Liver (tissue), 9 donors: ENCODE measurements around the gene KRT80. TPM values are rescaled to one million over a fixed set of nuclear protein-coding genes. Genes with fewer than 3 reads are reported as not detected.

Experiments
- DNase-seq: peaks from one replicate; pipeline ENCODE4 v3.0.0-alpha.2; 2017; ENCODE audit warnings: low spot score
- H3K27ac ChIP-seq, 2 donors: one replicate each; pipeline ENCODE4 v1.7.0; 2013; ENCODE audit warnings: inconsistent platforms in 2 of 2, low read length in 2 of 2, control low read depth in 1 of 2, low read depth in 1 of 2, mild to moderate bottlenecking in 1 of 2
- H3K27me3 ChIP-seq, 4 donors: one replicate each; pipeline versions ENCODE4 v1.6.1 to v1.7.0; 2013; ENCODE audit warnings: low read length in 3 of 4, inconsistent platforms in 1 of 4, mild to moderate bottlenecking in 1 of 4, moderate library complexity in 1 of 4; ENCODE audit not compliant: control insufficient read depth in 4 of 4, insufficient read depth in 4 of 4
- H3K36me3 ChIP-seq, 4 donors: one replicate each; pipeline versions ENCODE4 v1.6.1 to v1.7.0; 2013; ENCODE audit warnings: low read length in 3 of 4, mild to moderate bottlenecking in 3 of 4, low read depth in 1 of 4, moderate library complexity in 1 of 4; ENCODE audit not compliant: control insufficient read depth in 4 of 4, insufficient read depth in 3 of 4
- H3K4me1 ChIP-seq, 4 donors: one replicate each; pipeline versions ENCODE4 v1.6.1 to v1.7.0; 2013; ENCODE audit warnings: low read length in 3 of 4, mild to moderate bottlenecking in 3 of 4, moderate library complexity in 1 of 4; ENCODE audit not compliant: control insufficient read depth in 4 of 4, insufficient read depth in 4 of 4
- H3K4me3 ChIP-seq, 3 donors: one replicate each; pipeline versions ENCODE4 v1.6.1 to v1.7.0; 2013; ENCODE audit warnings: low read length in 3 of 3, control low read depth in 1 of 3, low read depth in 1 of 3, mild to moderate bottlenecking in 1 of 3
- H3K9ac ChIP-seq, 2 donors: one replicate each; pipeline ENCODE4 v1.7.0; 2013; ENCODE audit warnings: low read length in 2 of 2, mild to moderate bottlenecking in 2 of 2, moderate library complexity in 2 of 2, control low read depth in 1 of 2, low read depth in 1 of 2
- H3K9me3 ChIP-seq, 4 donors: one replicate each; pipeline versions ENCODE4 v1.6.1 to v1.7.0; 2013; ENCODE audit warnings: low read length in 3 of 4; ENCODE audit not compliant: control insufficient read depth in 4 of 4
- ATF3 ChIP-seq: IDR thresholded peaks from 2 replicates; pipeline ENCODE4 v1.6.1; 2016; ENCODE audit warnings: antibody characterized with exemption
- CTCF ChIP-seq: fragments of 150-350 bp; IDR thresholded peaks from 2 replicates; pipeline ENCODE4 v1.5.1; 2017; ENCODE audit warnings: improper control_type of control experiment, low read depth, low read length; ENCODE audit not compliant: missing input control
- EGR1 ChIP-seq, 2 donors: IDR thresholded peaks; 2 replicates each; pipeline ENCODE4 v1.6.1; 2016 to 2018; ENCODE audit warnings: antibody characterized with exemption in 2 of 2, low read depth in 2 of 2
- FOXA1 ChIP-seq: IDR thresholded peaks from 2 replicates; pipeline ENCODE4 v1.6.1; 2016; ENCODE audit warnings: antibody characterized with exemption
- FOXA2 ChIP-seq: IDR thresholded peaks from 2 replicates; pipeline ENCODE4 v1.6.1; 2016; ENCODE audit warnings: antibody characterized with exemption
- GABPA ChIP-seq, 2 donors: IDR thresholded peaks in 1 of 2; conservative IDR thresholded peaks in 1 of 2; 2 replicates each; pipeline ENCODE4 v1.6.1; 2016; ENCODE audit warnings: antibody characterized with exemption in 2 of 2, mild to moderate bottlenecking in 1 of 2, moderate library complexity in 1 of 2
- HNF4G ChIP-seq: IDR thresholded peaks from 2 replicates; pipeline ENCODE4 v1.6.1; 2016; ENCODE audit warnings: antibody characterized with exemption
- JUND ChIP-seq, 2 donors: IDR thresholded peaks; 2 replicates each; pipeline ENCODE4 v1.6.1; 2016; ENCODE audit warnings: antibody characterized with exemption in 2 of 2
- MAX ChIP-seq: IDR thresholded peaks from 2 replicates; pipeline ENCODE4 v1.6.1; 2016; ENCODE audit warnings: antibody characterized with exemption
- NR2F2 ChIP-seq: IDR thresholded peaks from 2 replicates; pipeline ENCODE4 v1.6.1; 2016; ENCODE audit warnings: antibody characterized with exemption
- RAD21 ChIP-seq, 2 donors: IDR thresholded peaks; 2 replicates each; pipeline ENCODE4 v1.6.1; 2016; ENCODE audit warnings: antibody characterized with exemption in 2 of 2, mild to moderate bottlenecking in 2 of 2
- REST ChIP-seq: IDR thresholded peaks from 2 replicates; pipeline ENCODE4 v1.6.1; 2016; ENCODE audit warnings: antibody characterized with exemption, mild to moderate bottlenecking
- RXRA ChIP-seq, 2 donors: IDR thresholded peaks; 2 replicates each; pipeline ENCODE4 v1.6.1; 2017 to 2018; ENCODE audit warnings: antibody characterized with exemption in 2 of 2, mild to moderate bottlenecking in 1 of 2
- SP1 ChIP-seq: IDR thresholded peaks from 2 replicates; pipeline ENCODE4 v1.6.1; 2018; ENCODE audit warnings: antibody characterized with exemption, mild to moderate bottlenecking
- TAF1 ChIP-seq: conservative IDR thresholded peaks from 2 replicates; pipeline ENCODE4 v1.6.1; 2016; ENCODE audit warnings: antibody characterized with exemption, mild to moderate bottlenecking
- YY1 ChIP-seq: IDR thresholded peaks from 2 replicates; pipeline ENCODE4 v1.6.1; 2016; ENCODE audit warnings: antibody characterized with exemption, mild to moderate bottlenecking
- ZBTB33 ChIP-seq: IDR thresholded peaks from 2 replicates; pipeline ENCODE4 v1.6.1; 2016; ENCODE audit warnings: antibody characterized with exemption
- WGBS: extraction: QIAGEN DNeasy Blood & Tissue Kit; methylation state at CpG from one replicate; pipeline ENCODE4 v1.1.7; 2013; 5-methylcytosine and 5-hydroxymethylcytosine counted together
- polyA plus RNA-seq, 2 donors: library from polyadenylated mRNA; stranded (reverse) in 1 of 2; unstranded in 1 of 2; fragments of 200-250 nt in 1 of 2; fragments of >200 nt in 1 of 2; fragmentation: Nextera tagmentation in 1 of 2; extraction: Ambion mirVana in 1 of 2; gene quantifications; one replicate each; pipeline versions ENCODE4 v1.2.1 to v1.2.3, GENCODE V29; 2013 to 2015
- total RNA-seq, 2 donors: library from RNA; depleted of rRNA; stranded (reverse); fragments of >200 nt; gene quantifications; one replicate each; pipeline ENCODE4 v1.2.3, GENCODE V29; 2014
- donor health status: healthy.
- donor health status: healthy.
- donor health status: healthy.
- donor health status: healthy.
- donor health status: healthy.

KRT80 gene
- total and polyA plus RNA-seq, 4 donors, result 0.04 to 0.12 (median 0.07) TPM

GRCh38 chr12:52162981-52163380 is 28.8 kb downstream of the KRT80 start:
- WGBS, result 92% methylated on average over 3 of the region's 3 CpGs
- H3K4me3 ChIP-seq, result no peak overlapping the region
- no peak for DNase-seq
- H3K36me3 ChIP-seq, result no peaks in the 10 kb centered on the region
- no peaks in the 10 kb centered on the region for H3K9me3 ChIP-seq
- H3K9ac ChIP-seq, result no peak overlapping the region
- TF ChIP-seq RXRA (IDR thresholded peaks at IDR 0.05) (no peak), HNF4G (no peak), SP1 (no peak), JUND (IDR thresholded peaks at IDR 0.05) (no peak)
- H3K27me3 ChIP-seq, result no peaks in the 10 kb centered on the region
- H3K27ac ChIP-seq, result no peak overlapping the region
- H3K4me1 ChIP-seq, result peaks cover 0 to 3% (median under 1%) of the 10 kb centered on the region in 4 donors

GRCh38 chr12:52160200-52160599 is 31.6 kb downstream of the KRT80 start:
- Histone ChIP-seq H3K4me3 (no peak overlapping the region), H3K9ac (no peak overlapping the region), H3K27ac (no peak overlapping the region), H3K4me1 (peaks cover 0 to 3% (median under 1%) of the 10 kb centered on the region in 4 donors), H3K36me3 (no peaks in the 10 kb centered on the region), H3K9me3 (no peaks in the 10 kb centered on the region), H3K27me3 (no peaks in the 10 kb centered on the region)
- WGBS, result 94% methylated on average over 4 of the region's 4 CpGs
- TF ChIP-seq FOXA2 (no peak), GABPA (IDR thresholded peaks at IDR 0.05 in 1 of 2, conservative IDR thresholded peaks at IDR 0.05 in 1 of 2) (no peak), SP1 (no peak), EGR1 (IDR thresholded peaks at IDR 0.05; ENCODE audit: low read depth in 2 of 2) (no peak), NR2F2 (no peak), ATF3 (no peak), ZBTB33 (no peak), TAF1 (no peak), RXRA (IDR thresholded peaks at IDR 0.05) (no peak), HNF4G (no peak), YY1 (no peak), REST (no peak), FOXA1 (no peak), MAX (no peak), RAD21 (IDR thresholded peaks at IDR 0.05) (no peak), JUND (IDR thresholded peaks at IDR 0.05) (no peak), CTCF (no peak)
- DNase-seq, result no peak
